NCI-H345 treated with DMSO at 0.1 percent for 48 hours (cell line): ENCODE results near the gene ATXN1.
"Not testable (repeated sequence)": the region's sequence is repeated elsewhere in the genome, so short reads cannot be mapped to it uniquely, and the experiment has no call there.

Experiments used
- DNase-seq: peaks from one replicate; lab custom pipeline; 2025; ENCODE audit not compliant: unreplicated experiment; lab: John Stamatoyannopoulos, UW

ATXN1 gene

DNA sequence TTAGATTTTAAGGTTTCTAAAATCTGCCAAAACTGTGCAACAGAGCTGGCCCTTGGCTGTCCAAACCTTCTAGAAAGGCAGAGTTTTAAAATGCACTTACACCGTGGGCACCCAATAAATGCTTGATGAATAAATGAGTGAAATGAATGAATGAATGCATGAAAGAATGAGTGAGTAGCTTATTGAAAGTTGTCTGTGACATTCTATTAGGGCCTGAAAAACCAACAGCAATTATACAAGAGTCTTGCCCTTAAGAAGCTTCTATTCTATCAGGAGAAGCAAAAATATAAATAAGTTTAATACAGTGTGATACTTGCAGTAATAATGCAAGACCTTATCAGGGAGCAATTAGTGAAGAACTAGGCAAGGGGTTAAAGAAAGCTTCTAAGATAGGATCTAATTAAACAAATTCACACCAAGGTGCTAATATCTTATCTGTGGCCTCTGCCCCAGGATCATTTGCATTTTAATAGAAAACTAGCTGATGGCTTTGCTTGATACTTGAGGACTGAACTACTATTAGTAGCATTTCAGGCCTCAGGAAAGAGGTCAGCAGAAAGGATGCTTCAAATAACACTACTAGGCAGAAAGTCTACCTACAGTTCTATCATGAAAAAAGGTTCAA is 292.2 kb downstream of the ATXN1 start:
- no peak for DNase-seq

DNA sequence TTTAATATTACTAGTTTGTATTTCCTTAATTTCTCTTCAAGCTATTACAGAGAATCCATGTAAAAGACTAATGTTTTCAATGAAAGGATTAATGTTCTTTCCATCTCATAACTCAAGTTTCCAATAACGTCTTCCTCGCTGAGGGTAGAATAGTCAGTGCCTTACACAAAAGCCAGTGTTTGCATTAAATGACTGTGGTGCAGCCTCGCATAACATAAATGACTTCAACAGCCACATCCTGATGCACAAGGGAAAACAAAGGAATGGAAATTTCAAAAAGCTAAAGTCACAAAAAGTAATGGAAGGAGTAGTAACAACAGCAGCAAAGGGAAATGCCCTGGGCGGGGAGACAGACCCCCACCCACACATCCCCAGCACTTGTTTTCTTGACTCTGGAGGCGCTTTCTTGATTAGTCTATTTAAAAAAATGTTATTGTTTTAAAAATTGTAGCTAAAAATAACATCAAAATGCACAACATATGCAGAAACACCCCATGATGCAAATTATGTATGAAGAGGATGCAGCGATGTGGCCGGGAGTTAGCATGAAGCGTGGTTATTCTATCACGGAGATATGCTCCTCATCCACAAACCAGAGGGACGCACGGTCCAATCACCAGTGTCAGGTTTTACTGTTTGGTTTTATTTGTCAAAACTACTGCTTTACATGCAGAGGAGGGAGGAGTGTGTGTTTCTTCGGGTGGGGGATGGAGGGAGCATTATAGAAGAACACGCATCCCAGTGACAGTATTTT is 294.3 kb downstream of the ATXN1 start:
- DNase-seq: no peak

DNA sequence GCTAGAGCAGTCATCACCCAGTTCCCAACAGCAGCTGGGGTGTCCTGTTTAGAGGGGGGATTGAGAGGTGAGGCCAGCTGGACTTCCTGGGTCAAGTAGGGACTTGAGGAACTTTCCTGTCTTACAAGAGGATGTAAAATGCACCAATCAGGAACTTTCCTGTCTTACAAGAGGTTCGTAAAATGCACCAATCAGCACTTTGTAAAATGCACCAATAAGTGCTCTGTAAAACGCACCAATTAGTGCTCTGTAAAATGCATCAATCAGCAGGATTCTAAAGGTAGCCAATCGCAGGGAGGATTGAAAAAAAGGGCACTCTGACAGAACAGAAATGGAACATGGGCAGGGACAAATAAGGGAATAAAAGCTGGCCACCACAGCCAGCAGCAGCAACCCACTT is 297.2 kb downstream of the ATXN1 start:
- DNase-seq: no peak

DNA sequence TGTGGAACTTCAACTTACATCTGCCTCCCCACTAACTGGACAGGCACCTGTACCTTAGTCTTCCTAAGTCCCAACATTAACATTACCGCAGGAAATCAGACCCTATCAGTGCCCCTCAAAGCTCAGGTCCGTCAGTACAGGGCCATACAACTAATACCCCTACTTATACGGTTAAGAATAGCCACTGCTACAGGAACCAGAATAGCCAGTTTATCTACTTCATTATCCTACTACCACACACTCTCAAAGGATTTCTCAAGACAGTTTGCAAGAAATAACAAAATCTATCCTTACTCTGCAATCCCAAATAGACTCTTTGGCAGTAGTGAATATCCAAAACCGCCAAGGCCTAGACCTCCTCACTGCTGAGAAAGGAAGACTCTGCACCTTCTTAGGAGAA is 298.0 kb downstream of the ATXN1 start:
- DNase-seq: not testable (repeated sequence)

DNA sequence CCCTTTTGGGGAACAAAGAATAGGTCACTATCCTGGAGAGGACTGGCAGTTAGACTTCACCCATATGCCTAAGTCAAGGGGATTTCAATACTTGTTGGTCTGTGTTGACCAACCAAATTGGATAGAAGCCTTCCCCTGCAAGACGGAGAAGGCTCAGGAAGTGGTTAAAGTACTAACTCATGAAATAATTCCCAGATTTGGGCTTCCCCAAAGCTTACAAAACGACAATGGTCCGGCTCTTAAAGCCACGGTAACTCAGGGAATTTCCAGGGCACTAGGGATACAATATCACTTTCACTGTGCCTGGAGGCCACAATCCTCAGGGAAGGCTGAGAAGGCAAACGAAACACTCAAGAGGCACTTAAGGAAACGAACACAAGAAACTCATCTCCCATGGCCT is 299.8 kb downstream of the ATXN1 start:
- no peak for DNase-seq

DNA sequence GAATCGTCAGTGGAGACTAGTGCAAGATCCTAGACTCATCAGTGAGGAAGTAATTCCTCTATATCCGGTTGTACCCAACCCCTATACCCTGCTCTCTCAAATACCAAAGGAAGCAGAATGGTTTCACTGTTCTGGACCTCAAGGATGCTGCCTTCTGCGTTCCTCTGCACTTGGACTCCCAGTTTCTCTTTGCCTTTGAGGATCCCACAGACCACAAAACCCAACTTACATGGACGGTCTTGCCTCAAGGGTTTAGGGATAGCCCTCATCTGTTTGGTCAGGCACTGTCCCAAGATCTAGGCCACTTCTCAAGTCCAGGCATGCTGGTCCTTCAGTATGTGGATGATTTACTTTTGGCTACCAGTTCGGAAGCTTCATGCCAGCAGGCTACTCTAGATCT is 301.8 kb downstream of the ATXN1 start:
- not testable (repeated sequence) for DNase-seq

DNA sequence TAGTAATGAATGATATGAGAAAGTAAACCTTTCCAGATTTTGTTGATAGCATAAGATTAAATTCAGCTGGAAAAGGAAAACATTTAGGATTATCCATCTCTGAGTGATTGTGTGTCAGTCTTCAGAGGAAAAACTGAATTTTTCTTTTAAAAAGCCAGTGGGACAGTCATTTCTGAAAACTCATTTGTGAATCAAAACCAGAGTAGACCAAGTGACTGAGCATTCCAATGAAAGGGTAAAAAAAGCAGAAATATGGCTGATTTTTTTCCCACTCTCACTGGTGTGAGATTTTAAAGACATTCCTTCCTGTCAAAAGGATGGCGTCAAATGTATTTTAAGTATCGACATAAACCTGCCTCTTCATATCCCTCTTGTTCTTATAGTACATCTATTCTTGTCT is 308.9 kb downstream of the ATXN1 start:
- no peak for DNase-seq

DNA sequence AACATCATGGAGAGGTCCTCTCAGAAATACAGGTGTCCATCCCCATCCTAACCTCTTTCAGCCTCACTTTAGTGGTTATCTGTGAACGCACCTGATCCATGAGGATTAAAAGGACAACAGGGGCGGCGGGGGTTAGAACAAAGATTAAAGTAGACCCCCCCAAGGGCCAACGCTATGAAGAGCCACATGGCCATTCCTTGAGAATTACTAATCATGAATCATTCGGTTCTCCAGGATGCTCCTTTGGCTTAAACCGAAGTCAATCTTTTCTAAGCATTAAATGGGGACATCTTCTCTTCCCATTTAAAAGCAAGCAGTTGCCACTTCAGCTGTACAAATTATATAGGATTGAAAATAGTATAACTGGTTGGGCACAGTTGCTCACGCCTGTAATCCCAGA is 310.4 kb downstream of the ATXN1 start:
- DNase-seq: no peak

DNA sequence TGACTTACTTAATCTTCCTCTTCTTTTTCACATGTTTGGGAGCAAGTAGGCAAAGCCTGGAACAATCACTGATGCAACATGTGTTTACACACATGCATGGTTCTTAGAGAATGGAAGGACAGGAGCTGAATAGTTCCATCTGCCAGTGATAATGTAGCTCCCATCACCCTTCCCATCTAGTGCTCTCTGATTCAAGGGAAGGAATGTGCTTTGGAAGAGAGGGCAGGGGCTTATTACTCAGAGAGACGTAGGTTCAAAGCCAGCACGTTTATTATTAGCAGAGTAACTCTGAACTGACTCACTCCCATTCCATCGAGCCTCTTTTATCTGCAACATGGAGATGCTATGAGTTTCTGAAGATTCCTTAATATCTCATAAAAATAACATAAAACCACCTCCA is 311.0 kb downstream of the ATXN1 start:
- DNase-seq: no peak

DNA sequence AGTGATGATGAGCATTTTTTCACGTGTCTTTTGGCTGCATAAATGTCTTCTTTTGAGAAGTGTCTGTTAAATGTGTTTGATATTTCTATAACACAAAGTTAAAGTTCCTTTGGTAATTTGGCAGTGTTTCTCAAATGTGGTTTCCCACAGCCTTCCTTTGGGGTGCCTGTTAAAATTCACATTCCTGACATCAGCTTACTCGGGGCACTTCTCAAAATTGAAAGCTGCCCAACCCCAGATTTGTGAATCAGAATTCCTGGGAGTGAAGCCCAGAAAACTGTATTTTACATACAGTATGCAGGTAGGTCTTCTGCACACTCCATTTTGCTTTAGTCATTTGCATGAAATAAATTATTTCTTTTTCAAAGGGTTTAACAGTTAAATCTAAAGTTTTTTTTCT is 315.0 kb downstream of the ATXN1 start:
- no peak for DNase-seq

DNA sequence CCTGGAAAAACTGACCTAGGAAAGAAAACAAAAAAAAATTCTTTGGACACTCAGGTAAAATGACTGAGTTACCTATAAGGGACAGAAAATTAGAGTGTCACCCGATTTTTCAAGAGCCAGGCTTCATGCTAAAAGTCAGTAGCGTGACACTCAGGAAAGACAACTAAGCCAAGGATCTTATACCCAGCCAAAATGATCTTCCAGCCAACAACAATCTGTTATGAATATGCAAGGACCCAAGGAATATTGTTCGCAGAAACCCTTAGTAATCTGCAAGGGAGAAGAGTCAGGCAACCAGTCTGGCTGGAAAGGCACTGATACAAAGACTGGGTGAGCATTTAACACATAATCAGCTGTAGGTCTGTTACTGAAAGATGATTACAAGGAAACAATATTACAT is 319.2 kb downstream of the ATXN1 start:
- no peak for DNase-seq

DNA sequence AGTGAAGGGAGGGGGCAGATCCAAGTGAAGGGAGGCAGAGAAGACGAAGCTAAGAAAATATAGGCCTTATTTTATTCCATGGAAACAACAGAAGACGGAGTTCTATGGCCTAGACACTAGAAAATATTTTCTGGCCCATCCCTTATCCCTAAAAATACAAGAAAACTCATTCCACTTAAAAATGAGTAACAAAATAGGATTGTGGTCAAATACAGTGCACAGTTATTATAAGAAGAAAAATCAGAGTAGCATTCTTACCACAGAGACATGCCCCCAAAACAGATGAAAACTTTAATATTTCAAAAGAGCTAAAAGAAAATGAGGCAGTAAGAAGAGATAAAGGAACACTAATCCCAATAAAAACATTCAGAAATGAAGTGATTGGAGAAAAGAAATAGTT is 320.0 kb downstream of the ATXN1 start:
- DNase-seq: no peak

DNA sequence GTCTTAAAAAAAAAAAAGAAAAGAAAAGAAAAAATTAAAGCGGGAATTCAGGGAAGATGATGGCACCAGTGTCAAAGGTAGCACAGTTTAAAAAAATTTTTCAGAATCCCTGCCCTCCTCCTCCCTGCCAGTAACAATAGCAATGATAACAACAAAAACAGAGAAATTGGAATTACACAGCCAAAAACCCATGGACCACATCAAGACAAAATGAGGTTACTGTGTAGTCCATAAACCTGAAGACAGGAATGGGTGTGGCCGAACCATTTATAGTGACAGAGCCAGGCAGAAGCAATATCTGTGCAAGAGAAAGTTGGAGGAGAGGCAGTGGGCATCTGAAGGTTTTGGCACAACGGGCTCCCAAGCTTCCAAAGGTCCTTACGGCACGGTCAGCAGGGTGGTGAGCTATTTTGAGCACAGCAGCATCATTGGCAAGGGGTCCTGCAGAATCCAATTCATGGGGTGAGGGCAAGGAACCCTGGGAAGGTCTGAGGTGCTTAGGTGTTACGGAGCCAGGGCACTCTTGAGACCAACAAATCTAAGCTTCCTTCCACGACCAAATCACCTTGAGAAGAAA is 320.5 kb downstream of the ATXN1 start:
- no peak for DNase-seq

DNA sequence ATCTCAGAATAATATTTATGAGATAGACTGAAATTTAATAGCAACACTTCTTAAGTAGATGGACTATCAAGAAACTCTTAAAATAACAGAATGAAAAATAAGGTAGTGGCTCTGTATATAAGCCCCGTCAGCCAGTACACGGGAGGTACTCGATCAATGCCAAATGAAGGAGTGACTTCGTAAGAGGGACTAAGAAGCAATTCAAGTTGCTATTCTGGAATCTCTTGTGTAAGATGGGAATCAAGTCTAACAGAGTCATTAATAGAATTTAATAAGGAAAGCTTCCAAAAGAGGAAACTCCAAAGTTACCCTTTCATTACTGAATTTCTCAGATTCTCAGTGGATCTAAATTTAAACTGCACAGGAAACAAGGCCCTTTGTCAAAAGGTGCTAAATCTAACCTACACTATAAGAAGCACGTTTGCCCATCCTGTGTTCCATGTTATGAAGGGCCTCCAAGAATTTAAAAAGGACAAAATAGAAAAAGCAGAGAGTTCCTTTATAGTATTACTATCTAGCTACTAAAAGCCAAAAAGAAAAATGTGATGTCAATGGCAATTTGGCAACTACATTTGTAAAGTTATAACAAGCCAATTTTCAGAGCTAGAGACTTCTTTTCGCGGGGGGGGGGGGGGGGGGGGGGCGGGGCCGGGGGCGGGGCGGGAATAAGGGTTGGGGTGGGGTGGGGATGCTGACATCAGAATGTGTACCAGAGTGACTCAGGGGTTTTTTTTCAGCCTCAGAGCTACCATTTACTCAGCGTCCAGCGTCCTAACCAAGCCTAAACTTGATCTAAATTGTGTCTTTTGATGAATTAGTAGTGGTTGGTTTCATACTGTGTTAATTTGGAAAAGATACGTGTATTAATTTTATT is 322.3 kb downstream of the ATXN1 start:
- DNase-seq: no peak

DNA sequence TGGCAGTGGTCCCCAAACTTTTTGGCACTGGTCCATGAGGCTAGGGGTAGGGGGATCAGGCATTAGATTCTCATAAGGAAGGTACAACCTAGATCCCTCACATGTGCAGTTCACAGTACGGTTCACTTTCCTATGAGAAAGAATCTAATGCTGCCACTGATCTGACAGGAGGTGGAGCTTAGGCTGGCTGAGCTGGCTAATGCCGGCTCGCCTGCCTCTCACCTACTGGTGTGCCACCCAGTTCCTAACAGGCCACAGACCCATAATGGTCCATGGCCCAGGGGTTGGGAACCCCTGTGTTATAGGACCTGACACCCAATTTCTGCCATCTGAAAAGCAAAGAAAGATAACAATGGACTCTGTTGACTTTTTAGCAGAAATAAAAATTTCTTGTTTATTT is 323.3 kb downstream of the ATXN1 start:
- no peak for DNase-seq

DNA sequence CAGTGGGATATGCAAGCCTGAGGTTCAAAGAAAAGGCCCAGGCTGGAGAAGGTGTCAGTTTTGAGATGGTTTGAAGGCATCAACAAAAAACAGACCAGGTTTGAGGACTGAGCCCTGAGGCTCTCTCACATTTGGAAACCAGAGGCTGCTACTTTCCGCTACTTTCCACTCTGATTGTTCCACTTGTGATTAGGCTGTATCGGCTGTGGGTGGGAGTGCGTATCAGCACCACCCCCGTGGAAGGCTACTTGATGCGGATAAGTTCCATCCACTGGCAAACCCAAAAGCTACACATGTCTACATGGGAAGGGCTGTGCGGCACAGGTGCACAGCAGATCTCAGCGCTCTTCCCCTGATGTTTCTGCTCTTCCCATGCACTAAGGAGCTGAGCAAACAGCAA is 324.2 kb downstream of the ATXN1 start:
- DNase-seq: no peak

DNA sequence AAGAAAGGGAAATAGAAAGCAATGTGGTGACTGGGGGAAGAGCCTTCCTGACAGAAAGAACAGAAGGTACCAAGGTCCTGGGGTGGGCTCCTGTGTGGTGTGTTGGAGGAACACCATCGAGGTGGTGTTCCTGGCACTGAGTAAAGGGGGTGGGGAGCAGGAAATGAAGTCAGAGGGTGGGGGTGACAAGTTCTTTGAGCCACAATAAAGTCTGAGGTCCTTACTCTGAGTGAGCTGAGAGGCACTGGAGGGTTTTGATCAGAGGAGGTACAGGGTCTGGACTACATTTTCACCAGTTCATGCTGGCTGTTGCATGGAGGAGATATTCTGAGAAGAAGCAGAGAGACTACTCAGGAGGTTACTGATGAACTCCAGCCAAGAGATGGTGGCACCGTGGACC is 324.7 kb downstream of the ATXN1 start:
- no peak for DNase-seq

DNA sequence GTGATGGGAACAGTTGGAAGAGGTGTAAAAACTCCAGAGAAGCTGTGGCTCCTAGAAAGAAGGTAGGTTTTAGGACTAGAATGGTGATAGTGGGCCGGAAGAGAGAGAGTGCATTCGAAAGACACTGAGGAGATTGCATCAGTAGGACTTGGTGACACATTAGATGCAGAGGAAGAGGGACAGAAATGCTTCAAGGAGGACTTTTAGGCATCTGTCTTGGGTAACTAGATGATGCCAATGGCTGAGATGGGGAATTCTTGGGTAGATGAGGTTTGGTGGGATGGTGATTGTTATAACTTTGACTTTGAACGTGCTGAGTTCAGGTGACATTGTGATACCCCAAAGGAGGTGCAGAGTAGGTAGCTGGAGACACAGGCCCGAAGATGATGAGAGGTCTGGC is 326.4 kb downstream of the ATXN1 start:
- no peak for DNase-seq

DNA sequence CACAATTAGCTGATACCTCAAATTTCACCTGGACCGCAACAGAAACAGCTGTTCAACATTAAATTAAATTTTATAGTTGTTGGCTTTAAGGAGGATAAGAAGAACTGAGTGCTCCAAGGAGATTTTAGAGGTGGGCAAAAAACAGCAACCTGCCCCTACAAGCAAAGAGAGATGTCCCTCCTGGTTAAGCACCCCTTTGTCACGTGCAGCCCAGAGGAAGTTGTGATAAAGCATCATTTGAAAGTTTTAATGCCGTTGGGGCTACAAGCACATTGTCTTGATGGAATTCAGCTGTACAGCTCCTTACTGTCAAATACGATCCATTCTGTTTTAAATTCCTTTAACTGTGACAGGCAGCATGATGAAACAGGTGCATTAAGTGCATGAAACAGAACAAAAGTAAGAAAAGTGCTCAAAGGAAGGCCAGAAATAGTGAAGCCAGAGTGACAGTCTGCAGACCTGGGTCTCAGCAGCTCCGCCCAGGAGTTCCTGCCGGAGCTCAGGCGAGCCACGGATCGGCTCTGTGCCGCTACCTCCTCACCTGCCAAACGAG is 327.8 kb downstream of the ATXN1 start:
- no peak for DNase-seq

DNA sequence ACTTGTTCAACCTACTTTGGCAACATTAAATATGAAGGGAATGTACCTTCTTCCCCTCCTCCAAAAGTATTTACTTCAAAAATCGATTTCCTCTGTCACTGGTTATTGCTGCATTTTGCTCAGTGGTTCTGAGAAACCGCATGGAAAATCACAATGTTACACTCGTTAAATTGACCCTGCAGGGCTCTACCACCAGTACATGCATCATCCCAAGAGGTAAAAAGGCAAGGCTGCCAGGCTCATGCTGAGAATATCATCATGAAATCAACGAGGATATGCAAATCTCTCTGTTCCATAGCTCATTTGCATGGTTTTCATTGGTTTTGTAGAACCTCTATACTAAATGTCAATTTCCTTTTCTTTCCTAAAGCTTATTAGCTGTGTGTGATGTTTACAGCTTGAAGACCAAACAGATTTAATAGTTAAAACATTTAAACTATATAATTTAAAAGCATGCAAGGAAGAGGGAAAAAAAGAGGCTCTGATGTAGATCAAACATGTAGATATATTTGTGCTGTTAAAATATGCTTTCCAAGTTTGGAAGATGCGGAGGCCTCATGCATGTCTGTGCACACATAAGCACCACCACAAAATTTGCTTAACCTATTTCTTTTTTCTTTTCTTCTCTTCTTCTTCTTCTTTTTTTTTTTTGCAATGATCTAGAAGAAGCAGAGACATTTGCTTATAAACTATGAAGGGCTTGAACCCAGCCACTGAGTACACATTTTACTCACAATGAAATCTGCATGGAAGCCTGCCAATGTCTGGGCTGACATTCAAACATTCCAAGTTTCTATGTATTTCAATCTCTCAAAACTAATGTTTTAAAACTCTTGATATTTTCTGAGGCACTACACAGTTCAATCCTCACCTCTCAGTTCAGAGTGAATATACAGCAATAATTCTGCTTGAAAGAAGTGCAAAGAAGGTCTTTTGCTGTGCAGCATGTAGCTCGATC is 328.9 kb downstream of the ATXN1 start:
- no peak for DNase-seq
